HG03342 (cell line): ENCODE measurements around the gene REN.
A peak's percentile ranks its signal among the peaks of the same experiment; 100 is the strongest.

Source experiments
- ATAC-seq: cut with Tn5 transposase; IDR thresholded peaks from one replicate; pipeline ENCODE4 v1.9.1; 2021; ENCODE audit warnings: mild to moderate bottlenecking, moderate library complexity; ENCODE audit not compliant: unreplicated experiment

REN gene

DNA sequence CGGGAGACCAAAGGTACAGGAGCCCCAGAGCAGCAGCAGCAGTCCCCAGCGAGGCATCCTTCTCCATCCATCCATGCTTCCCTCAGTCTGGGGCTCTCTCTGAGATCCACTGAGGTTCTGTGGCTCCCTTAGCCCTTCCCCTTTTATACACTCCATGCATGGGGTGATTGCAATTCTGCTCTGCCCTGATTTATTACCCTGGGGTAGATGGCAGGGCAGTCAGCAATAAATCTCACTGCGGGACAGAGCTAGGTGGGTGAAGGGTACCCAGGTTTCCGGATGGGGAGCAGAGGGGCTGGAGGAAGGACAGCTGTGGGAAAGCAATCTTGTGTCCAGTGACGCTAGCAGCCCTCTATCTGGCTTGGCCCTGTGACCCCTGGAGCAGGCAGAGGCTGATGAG lies at the start of gene REN:
Gene REN, minus strand, starts transcription at position 119 of the 400 bp plus-strand sequence. Its CDS starts 44 bp downstream, at position 75.
- ATAC-seq = no peak

DNA sequence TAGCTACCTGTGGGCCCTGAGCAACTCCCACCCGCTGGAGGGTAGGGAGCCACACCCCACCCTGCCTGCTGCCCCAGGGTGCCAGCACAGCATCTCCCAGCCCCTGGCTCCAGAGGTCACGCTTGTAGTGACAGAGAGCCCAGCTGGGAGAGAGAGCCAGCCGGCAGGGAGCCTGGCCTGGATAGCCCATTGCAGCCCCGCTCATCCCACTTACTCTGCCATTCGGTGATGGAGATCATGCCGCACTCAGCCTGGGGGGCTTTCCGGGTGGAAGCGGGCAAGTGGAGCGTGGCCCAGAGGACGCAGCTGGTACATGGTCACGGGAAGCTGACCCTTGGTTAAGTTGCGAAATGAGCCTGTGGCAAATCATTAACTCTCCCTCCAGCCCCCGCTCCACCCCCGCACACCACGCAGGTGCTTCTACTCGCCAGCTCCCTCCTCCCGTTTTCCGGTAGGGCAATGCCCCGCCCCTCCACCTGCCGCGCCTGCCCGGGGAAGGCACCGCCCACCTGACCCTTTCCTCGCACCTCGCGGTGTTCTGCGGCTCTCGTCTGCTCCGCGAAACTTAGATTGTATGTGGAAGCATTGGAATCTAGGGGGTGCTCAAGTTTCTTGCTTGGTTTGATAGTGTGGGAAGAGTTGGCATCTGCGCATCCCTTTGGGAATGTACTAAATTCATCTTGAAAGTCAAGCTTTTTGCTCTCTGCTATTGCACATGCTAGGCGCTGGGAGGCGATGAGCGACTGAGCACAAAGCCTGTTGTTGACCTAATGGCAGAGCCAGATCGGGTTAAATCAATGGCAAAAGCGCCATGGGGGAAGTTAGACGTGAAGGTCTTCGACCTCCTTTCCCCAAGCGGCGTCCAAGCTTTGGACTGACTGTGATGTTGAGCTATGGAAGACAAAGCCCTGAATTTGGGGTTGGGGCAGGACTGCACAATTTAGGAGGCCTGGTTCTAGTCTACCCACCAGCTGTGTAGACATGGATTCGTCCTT lies 47.8 kb upstream of the REN start, which contains the start of gene GOLT1A:
Gene GOLT1A, minus strand, starts transcription at position 321 of the 995 bp plus-strand sequence. Its CDS starts 82 bp downstream, at position 239.
- peak; percentile 63 for ATAC-seq

DNA sequence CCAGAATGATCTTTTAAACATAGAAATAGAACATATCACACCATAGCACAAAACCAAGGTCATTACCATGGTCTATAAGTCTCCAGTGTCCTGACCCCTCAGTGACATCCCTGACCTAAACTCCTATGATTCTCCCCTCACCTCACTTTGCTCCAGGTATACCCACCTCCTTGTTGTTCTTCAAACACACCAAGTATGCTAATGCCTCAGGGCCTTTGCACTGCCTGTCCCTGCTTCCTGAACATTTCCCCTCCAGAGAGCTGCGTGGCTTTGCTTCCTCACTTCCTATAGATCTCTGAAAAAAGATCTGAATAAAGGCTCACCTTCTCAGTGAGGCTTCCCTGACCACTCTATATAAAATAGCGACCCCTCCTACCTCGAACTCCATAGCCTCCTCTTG lies 46.6 kb upstream of the REN start:
- no peak for ATAC-seq

DNA sequence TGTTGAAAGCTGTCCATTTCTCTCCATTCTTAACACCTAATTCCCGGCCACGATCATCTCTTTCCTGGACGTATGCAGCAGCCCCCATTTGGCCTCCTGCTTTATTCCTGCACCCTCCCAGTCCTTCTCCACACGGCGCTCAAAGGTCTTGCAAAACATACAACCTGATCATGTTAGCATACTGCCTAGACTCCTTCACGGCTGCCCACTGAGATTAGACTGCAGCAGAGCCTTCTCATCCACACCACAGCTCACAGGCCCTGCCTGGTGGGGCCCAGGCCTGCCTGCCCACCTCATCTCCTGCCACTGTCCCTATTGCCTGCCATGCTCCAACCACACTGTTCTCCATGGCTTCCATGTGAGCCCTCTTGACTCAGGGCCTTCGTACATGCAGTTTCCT lies 44.9 kb upstream of the REN start:
- no peak for ATAC-seq

- ATAC-seq = no peak
Observed at GRCh38 chr1:204207136-204207616, 41.0 kb upstream of the REN start.

- no peak for ATAC-seq
Observed at GRCh38 chr1:204206121-204206520, 40.0 kb upstream of the REN start.

- no peak for ATAC-seq
Observed at GRCh38 chr1:204205486-204205885, 39.3 kb upstream of the REN start.

- ATAC-seq = no peak
Observed at GRCh38 chr1:204204944-204205343, 38.8 kb upstream of the REN start.

- ATAC-seq = no peak
Observed at GRCh38 chr1:204203206-204203767, 37.1 kb upstream of the REN start.

DNA sequence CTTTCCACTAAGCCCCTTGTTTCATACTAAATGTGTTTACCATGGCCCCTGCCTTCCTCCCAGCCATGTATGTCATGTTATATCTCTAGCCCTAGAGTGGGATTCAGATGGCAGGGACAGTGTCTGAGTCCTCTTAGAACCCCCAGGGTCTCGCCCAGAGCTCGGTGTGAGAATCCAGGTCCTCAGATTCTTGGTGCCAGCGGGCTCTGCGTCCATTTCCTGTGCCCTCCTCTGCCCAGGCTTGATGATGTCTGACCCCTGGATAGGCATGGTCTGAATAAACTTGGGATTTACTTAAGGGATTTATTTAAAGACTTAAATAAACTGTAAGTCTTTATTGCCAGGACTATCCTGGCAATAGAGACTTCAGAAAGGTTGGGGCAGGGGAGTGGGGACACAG lies 36.3 kb upstream of the REN start:
- no peak for ATAC-seq

GRCh38 chr1:204201348-204202040 lies 35.4 kb upstream of the REN start:
- ATAC-seq = no peak

GRCh38 chr1:204199579-204199978 lies 33.4 kb upstream of the REN start:
- no peak for ATAC-seq

DNA sequence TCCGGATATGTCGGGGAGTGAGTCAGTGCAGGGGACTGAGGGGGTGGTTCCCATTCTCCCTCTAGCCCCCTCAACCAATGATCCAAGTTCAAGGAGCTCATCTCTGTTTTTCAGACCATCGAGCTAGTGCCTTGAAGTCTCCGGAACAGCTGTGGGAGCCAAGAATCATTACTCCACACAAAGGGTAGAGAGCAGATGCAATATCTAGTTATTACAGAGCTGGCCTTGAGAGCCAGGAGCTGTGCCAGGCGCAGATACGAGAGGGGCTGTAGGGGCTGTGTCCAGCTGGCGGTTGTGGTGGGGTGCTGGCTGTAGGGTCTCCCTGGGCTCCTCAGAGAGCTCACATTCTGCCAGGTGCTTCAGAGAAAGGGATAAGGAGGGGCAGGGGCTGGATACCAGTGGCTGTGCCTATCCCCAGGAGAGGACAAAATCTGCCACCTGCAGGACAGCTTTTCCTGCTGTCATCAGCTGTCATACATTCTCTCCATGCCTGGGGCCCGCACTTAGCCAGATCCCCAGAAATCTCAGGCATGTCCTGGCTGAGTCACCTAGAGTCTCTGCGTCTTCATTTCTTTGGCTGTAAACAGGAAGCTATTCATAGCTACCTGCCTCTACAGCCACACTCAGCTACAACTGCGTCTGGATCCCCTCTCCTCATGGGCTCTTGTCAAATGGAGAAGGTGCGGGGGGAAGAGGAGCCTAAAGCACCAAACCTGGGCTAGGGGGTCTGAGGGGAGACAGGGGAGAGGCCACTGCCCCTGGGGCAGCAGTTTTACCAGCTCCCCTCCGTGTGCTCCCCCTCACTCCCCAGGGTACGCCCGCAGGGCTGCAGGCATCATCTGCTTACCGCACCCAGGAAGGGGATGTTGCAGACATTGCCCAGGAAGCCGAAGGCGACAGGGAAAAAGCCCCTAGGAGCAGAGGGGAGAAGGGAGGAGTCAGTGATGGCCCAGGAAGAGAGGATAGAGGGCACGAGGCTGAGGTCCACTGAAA lies 32.5 kb upstream of the REN start:
- ATAC-seq = no peak

GRCh38 chr1:204197068-204197467 lies 30.9 kb upstream of the REN start:
- ATAC-seq = no peak

DNA sequence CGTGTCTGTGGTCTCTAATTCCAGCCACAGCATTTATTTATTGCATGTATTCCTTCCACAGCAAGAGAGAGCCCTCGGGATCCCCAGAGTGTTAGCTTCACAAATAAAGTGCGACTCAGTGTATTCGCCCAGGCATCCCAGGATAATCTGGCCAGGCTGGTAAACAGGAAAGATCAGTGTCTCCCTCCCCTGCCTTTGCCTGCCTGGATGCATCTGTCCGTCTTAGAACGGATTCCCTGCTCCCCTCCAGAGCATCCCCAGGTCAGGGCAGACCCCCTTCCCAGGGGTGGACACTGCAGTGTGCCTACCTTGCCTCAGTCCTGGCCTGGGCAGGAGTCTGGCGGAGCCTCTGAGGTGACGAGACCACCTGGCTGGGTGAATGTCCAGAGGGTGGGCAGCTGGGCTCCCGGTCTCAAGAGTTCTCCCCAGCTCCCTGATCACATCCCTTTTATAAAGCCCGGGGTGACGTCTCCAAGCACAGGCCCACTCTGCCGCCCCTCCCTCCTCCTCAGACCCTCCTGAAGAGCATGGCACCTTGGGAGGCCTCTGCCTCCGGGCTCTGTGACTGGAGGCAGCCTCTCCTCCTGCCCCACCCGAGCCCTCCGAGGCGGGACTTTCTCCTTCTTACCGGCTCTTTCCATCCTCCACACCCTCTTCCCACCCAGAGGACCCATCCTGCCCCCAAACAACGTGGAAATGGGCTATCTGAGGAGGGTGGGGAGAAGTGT lies 30.1 kb upstream of the REN start, which contains the start of gene KISS1:
Gene KISS1, minus strand, starts transcription at position 424 of the 728 bp plus-strand sequence. CDS start 3,615 bp downstream, outside the sequence.
- ATAC-seq = no peak

GRCh38 chr1:204194771-204195170 lies 28.6 kb upstream of the REN start:
- ATAC-seq = no peak

DNA sequence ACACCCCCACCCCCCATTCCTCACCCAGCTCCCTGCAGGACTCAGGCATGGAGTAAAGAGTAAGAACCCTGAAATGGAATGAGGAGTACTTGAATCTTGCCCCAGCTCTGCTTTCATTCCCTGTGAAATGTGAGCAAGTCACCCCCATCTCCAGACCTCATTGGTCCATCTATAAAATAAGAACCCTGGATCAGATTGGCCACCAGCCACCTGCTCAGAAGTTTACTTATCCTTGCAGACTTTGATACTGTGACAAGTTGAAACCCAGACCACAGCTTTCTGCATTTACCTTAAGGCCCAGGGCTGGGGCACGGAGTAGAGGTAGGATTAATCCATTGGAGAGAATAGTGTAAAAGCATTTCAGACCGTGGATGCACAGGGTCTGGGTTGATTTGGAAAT lies 27.9 kb upstream of the REN start:
- no peak for ATAC-seq

GRCh38 chr1:204192589-204193352 lies 26.6 kb upstream of the REN start:
- ATAC-seq = no peak

DNA sequence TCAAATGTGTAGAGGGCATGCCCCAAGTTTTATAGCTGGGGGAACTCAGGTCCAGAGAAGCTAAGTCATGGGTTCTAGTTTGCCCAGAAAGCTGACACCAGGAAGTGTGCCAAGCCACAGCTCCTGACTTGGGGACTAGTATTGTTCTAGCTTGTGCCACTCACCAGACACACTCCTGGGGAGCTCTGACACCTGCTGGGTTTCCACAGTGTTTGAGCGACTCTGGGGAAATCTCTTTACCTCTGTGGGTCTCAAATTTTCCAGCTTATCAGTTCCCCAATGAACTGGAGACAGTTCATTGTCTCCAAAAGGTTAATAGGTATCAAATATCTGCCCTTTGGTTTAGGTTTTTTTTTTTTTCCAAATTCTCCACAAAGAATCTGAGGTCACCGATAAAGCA lies 25.9 kb upstream of the REN start:
- ATAC-seq = no peak
